Measurements from ENCODE around the gene RERE.
"Not testable (repeated sequence)": the region's sequence is repeated elsewhere in the genome, so short reads cannot be mapped to it uniquely, and the experiment has no call there.

RERE gene

GRCh38 chr1:8831340-8831739, 13.9 kb upstream of the RERE start:
- H3K4me1 ChIP-seq (ENCODE audit: control insufficient read depth, insufficient read depth, low read length): no peaks in the 10 kb centered on the region
- no peak overlapping the region for H3K9ac ChIP-seq (ENCODE audit: low read depth, low read length)
- H3K4me3 ChIP-seq (ENCODE audit: low read depth, low read length): no peak overlapping the region
- H3K36me3 ChIP-seq (ENCODE audit: control insufficient read depth, insufficient read depth, low read length): no peaks in the 10 kb centered on the region
- H3K27me3 ChIP-seq (ENCODE audit: control insufficient read depth, insufficient read depth, low read length): no peaks in the 10 kb centered on the region
- no peaks in the 10 kb centered on the region for H3K9me3 ChIP-seq (ENCODE audit: control insufficient read depth, insufficient read depth, low read length)

GRCh38 chr1:8830732-8831131, 13.3 kb upstream of the RERE start:
- H3K4me3 ChIP-seq (ENCODE audit: low read depth, low read length); H3K9me3 ChIP-seq (ENCODE audit: control insufficient read depth, insufficient read depth, low read length); H3K36me3 ChIP-seq (ENCODE audit: control insufficient read depth, insufficient read depth, low read length); H3K4me1 ChIP-seq (ENCODE audit: control insufficient read depth, insufficient read depth, low read length); H3K9ac ChIP-seq (ENCODE audit: low read depth, low read length); H3K27me3 ChIP-seq (ENCODE audit: control insufficient read depth, insufficient read depth, low read length): not testable (repeated sequence)

- H3K4me3 ChIP-seq (ENCODE audit: low read depth, low read length): no peak overlapping the region
Observed at GRCh38 chr1:8825985-8826481, 8.6 kb upstream of the RERE start.

GRCh38 chr1:8823295-8823664, 5.8 kb upstream of the RERE start:
- H3K27me3 ChIP-seq (ENCODE audit: control insufficient read depth, insufficient read depth, low read length): no peaks in the 10 kb centered on the region
- peaks cover 6% of the 10 kb centered on the region for H3K4me1 ChIP-seq (ENCODE audit: control insufficient read depth, insufficient read depth, low read length)
- no peak overlapping the region for H3K9ac ChIP-seq (ENCODE audit: low read depth, low read length)
- H3K36me3 ChIP-seq (ENCODE audit: control insufficient read depth, insufficient read depth, low read length): no peaks in the 10 kb centered on the region
- H3K9me3 ChIP-seq (ENCODE audit: control insufficient read depth, insufficient read depth, low read length): no peaks in the 10 kb centered on the region
- H3K4me3 ChIP-seq (ENCODE audit: low read depth, low read length): no peak overlapping the region

More at GRCh38 chr1:8825985-8826481, 8.6 kb upstream of the RERE start:
- Histone ChIP-seq H3K36me3 (ENCODE audit: control insufficient read depth, insufficient read depth, low read length) (no peaks in the 10 kb centered on the region), H3K9me3 (ENCODE audit: control insufficient read depth, insufficient read depth, low read length) (no peaks in the 10 kb centered on the region), H3K4me1 (ENCODE audit: control insufficient read depth, insufficient read depth, low read length) (peaks cover 6% of the 10 kb centered on the region), H3K9ac (ENCODE audit: low read depth, low read length) (no peak overlapping the region), H3K27me3 (ENCODE audit: control insufficient read depth, insufficient read depth, low read length) (no peaks in the 10 kb centered on the region)

GRCh38 chr1:8822373-8823294, 5.2 kb upstream of the RERE start:
- Histone ChIP-seq H3K27me3 (ENCODE audit: control insufficient read depth, insufficient read depth, low read length) (no peaks in the 10 kb centered on the region), H3K36me3 (ENCODE audit: control insufficient read depth, insufficient read depth, low read length) (no peaks in the 10 kb centered on the region), H3K9ac (ENCODE audit: low read depth, low read length) (no peak overlapping the region), H3K4me1 (ENCODE audit: control insufficient read depth, insufficient read depth, low read length) (peaks cover 6% of the 10 kb centered on the region), H3K4me3 (ENCODE audit: low read depth, low read length) (no peak overlapping the region), H3K9me3 (ENCODE audit: control insufficient read depth, insufficient read depth, low read length) (no peaks in the 10 kb centered on the region)

GRCh38 chr1:8821084-8821483, 3.6 kb upstream of the RERE start:
- peaks cover 6% of the 10 kb centered on the region for H3K4me1 ChIP-seq (ENCODE audit: control insufficient read depth, insufficient read depth, low read length)
- no peak overlapping the region for H3K4me3 ChIP-seq (ENCODE audit: low read depth, low read length)
- no peak overlapping the region for H3K9ac ChIP-seq (ENCODE audit: low read depth, low read length)
- H3K9me3 ChIP-seq (ENCODE audit: control insufficient read depth, insufficient read depth, low read length): no peaks in the 10 kb centered on the region
- no peaks in the 10 kb centered on the region for H3K27me3 ChIP-seq (ENCODE audit: control insufficient read depth, insufficient read depth, low read length)
- no peaks in the 10 kb centered on the region for H3K36me3 ChIP-seq (ENCODE audit: control insufficient read depth, insufficient read depth, low read length)

- peaks cover 17% of the 10 kb centered on the region for H3K4me1 ChIP-seq (ENCODE audit: control insufficient read depth, insufficient read depth, low read length)
- H3K4me3 ChIP-seq (ENCODE audit: low read depth, low read length): peak overlapping the region; percentile 61
- H3K9me3 ChIP-seq (ENCODE audit: control insufficient read depth, insufficient read depth, low read length); H3K27me3 ChIP-seq (ENCODE audit: control insufficient read depth, insufficient read depth, low read length); H3K36me3 ChIP-seq (ENCODE audit: control insufficient read depth, insufficient read depth, low read length); H3K9ac ChIP-seq (ENCODE audit: low read depth, low read length): not testable (repeated sequence)
Observed at GRCh38 chr1:8818789-8819188, 1.3 kb upstream of the RERE start.

- H3K36me3 ChIP-seq (ENCODE audit: control insufficient read depth, insufficient read depth, low read length): no peaks in the 10 kb centered on the region
- H3K27me3 ChIP-seq (ENCODE audit: control insufficient read depth, insufficient read depth, low read length): no peaks in the 10 kb centered on the region
- H3K9ac ChIP-seq (ENCODE audit: low read depth, low read length): peak overlapping the region; percentile 66
- H3K9me3 ChIP-seq (ENCODE audit: control insufficient read depth, insufficient read depth, low read length): no peaks in the 10 kb centered on the region
- H3K4me3 ChIP-seq (ENCODE audit: low read depth, low read length): peak overlapping the region; percentile 61
- H3K4me1 ChIP-seq (ENCODE audit: control insufficient read depth, insufficient read depth, low read length): peaks cover 17% of the 10 kb centered on the region
Observed at GRCh38 chr1:8818325-8818775, 910 bp upstream of the RERE start.

- Histone ChIP-seq H3K4me1 (ENCODE audit: control insufficient read depth, insufficient read depth, low read length) (peaks cover 12% of the 10 kb centered on the region), H3K9ac (ENCODE audit: low read depth, low read length) (peak overlapping the region; percentile 93)
Observed at GRCh38 chr1:8816831-8817411, 519 bp downstream of the RERE start.

GRCh38 chr1:8816264-8816663, 1.2 kb downstream of the RERE start:
- Histone ChIP-seq H3K4me3 (ENCODE audit: low read depth, low read length) (peak overlapping the region; percentile 74), H3K27me3 (ENCODE audit: control insufficient read depth, insufficient read depth, low read length) (no peaks in the 10 kb centered on the region), H3K36me3 (ENCODE audit: control insufficient read depth, insufficient read depth, low read length) (no peaks in the 10 kb centered on the region), H3K4me1 (ENCODE audit: control insufficient read depth, insufficient read depth, low read length) (peaks cover 12% of the 10 kb centered on the region), H3K9ac (ENCODE audit: low read depth, low read length) (peak overlapping the region; percentile 26), H3K9me3 (ENCODE audit: control insufficient read depth, insufficient read depth, low read length) (no peaks in the 10 kb centered on the region)

More at GRCh38 chr1:8816831-8817411, 519 bp downstream of the RERE start:
- no peaks in the 10 kb centered on the region for H3K9me3 ChIP-seq (ENCODE audit: control insufficient read depth, insufficient read depth, low read length)
- no peaks in the 10 kb centered on the region for H3K27me3 ChIP-seq (ENCODE audit: control insufficient read depth, insufficient read depth, low read length)
- H3K4me3 ChIP-seq (ENCODE audit: low read depth, low read length): peak overlapping the region; percentile 74
- no peaks in the 10 kb centered on the region for H3K36me3 ChIP-seq (ENCODE audit: control insufficient read depth, insufficient read depth, low read length)

GRCh38 chr1:8815582-8816151, 1.8 kb downstream of the RERE start:
- peak overlapping the region; percentile 74 for H3K4me3 ChIP-seq (ENCODE audit: low read depth, low read length)
- no peaks in the 10 kb centered on the region for H3K36me3 ChIP-seq (ENCODE audit: control insufficient read depth, insufficient read depth, low read length)
- no peak overlapping the region for H3K9ac ChIP-seq (ENCODE audit: low read depth, low read length)
- H3K27me3 ChIP-seq (ENCODE audit: control insufficient read depth, insufficient read depth, low read length): no peaks in the 10 kb centered on the region
- peaks cover 12% of the 10 kb centered on the region for H3K4me1 ChIP-seq (ENCODE audit: control insufficient read depth, insufficient read depth, low read length)
- H3K9me3 ChIP-seq (ENCODE audit: control insufficient read depth, insufficient read depth, low read length): no peaks in the 10 kb centered on the region
